NOMO-1 treated with DMSO at 0.1 percent for 48 hours (cell line): Measurements from ENCODE around the gene TRIM71.
"Not testable (repeated sequence)": the region's sequence is repeated elsewhere in the genome, so short reads cannot be mapped to it uniquely, and the experiment has no call there.

Experiments
- DNase-seq: peaks from one replicate; lab custom pipeline; 2025; ENCODE audit not compliant: unreplicated experiment; lab: John Stamatoyannopoulos, UW

The TRIM71 gene

GRCh38 chr3:32886911-32887310 lies 69.1 kb downstream of the TRIM71 start:
- no peak for DNase-seq

- peak; percentile 74 for DNase-seq
Measured at GRCh38 chr3:32888739-32889138, 70.9 kb downstream of the TRIM71 start.

GRCh38 chr3:32890420-32891276 lies 72.9 kb downstream of the TRIM71 start:
- DNase-seq = no peak

GRCh38 chr3:32891365-32891764 lies 73.6 kb downstream of the TRIM71 start:
- no peak for DNase-seq

- DNase-seq = no peak
Measured at GRCh38 chr3:32892625-32893598, 75.1 kb downstream of the TRIM71 start.

- DNase-seq = no peak
Measured at GRCh38 chr3:32894977-32895376, 77.2 kb downstream of the TRIM71 start.

- no peak for DNase-seq
Measured at GRCh38 chr3:32895701-32896100, 77.9 kb downstream of the TRIM71 start.

GRCh38 chr3:32896143-32896542 lies 78.3 kb downstream of the TRIM71 start:
- DNase-seq = no peak

- DNase-seq = no peak
Measured at GRCh38 chr3:32897001-32897601, 79.3 kb downstream of the TRIM71 start.

- DNase-seq = no peak
Measured at GRCh38 chr3:32897981-32898623, 80.3 kb downstream of the TRIM71 start.

- no peak for DNase-seq
Measured at GRCh38 chr3:32899265-32899664, 81.5 kb downstream of the TRIM71 start.

GRCh38 chr3:32901005-32901932 lies 83.5 kb downstream of the TRIM71 start:
- DNase-seq = peak; percentile 90

GRCh38 chr3:32902887-32903371 lies 85.1 kb downstream of the TRIM71 start:
- not testable (repeated sequence) for DNase-seq

GRCh38 chr3:32903953-32904352 lies 86.2 kb downstream of the TRIM71 start:
- DNase-seq = no peak

GRCh38 chr3:32909999-32910398 lies 92.2 kb downstream of the TRIM71 start:
- DNase-seq = no peak

GRCh38 chr3:32910954-32911353 lies 93.2 kb downstream of the TRIM71 start:
- DNase-seq = no peak

- DNase-seq = no peak
Measured at GRCh38 chr3:32912046-32912445, 94.2 kb downstream of the TRIM71 start.

GRCh38 chr3:32913790-32914446 lies 96.1 kb downstream of the TRIM71 start:
- no peak for DNase-seq

- no peak for DNase-seq
Measured at GRCh38 chr3:32919920-32920319, 102.1 kb downstream of the TRIM71 start.
